GM21529 (cell line): Measurements from ENCODE around the gene ABCC1.
"Not testable (repeated sequence)": the region's sequence is repeated elsewhere in the genome, so short reads cannot be mapped to it uniquely, and the experiment has no call there.

Source experiments
- ATAC-seq: cut with Tn5 transposase; IDR thresholded peaks from one replicate; pipeline ENCODE4 v1.9.1; 2021; ENCODE audit not compliant: unreplicated experiment

The ABCC1 gene

DNA sequence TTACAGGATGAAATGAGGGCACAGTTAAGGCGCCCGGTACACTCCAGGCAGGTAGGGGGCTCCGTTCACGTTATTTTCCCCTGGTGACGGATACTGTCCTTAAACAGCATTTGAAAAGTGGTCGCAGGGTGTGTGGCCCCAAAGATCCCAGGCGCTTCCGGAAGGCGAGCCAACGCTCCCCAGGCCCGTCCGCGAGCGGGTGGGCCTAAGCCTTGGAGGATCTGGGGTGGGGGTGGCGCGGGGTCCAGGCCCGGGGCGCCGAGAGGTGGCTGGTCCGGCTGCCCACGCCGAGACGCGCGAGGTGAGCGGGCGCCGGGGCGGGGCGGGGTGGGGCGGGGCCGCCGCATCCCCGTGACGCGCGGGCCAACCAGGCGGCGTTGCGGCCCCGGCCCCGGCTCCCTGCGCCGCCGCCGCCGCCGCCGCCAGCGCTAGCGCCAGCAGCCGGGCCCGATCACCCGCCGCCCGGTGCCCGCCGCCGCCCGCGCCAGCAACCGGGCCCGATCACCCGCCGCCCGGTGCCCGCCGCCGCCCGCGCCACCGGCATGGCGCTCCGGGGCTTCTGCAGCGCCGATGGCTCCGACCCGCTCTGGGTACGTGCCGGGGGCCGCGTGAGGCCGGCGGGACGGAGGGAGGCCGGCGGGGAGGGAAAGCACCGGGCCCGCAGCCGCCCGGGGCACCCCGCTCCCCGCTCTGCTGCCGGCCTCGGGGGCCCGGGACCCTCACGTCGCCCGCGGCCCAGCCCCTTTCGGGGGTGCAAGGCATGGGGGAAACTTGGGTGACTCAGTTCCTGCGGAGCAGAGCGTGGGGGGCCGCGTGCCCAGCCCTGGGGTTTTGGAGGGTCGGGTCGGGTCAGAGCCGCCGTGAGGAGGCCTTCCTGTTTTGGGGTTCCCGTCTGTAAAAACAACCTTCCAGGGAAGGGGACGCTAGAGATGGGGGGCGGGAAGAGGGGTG is at the start of gene ABCC1:
ABCC1 (plus strand) TSS at position 407 of the 951 bp plus-strand sequence; CDS start at position 543, 136 bp downstream.
- peak; percentile 53 for ATAC-seq

DNA sequence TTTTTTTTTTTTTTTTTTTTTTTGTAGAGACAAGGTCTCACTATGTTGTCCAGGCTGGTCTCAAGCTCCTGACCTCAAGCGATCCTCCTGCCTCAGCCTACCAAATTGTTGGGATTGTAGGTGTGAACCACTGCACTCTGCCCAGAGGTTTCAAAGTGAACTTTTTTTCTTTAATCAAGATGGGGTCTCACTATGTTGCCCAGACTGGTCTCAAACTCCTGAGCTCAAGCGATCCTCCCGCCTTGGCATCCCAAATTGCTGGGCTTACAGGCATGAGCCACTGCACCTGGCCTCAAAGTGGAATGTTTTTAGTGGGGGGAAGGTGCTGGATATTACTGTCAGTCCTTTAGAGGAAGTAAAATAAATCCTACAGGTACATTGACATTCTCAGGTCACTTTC is 49.1 kb upstream of the ABCC1 start:
- no peak for ATAC-seq

DNA sequence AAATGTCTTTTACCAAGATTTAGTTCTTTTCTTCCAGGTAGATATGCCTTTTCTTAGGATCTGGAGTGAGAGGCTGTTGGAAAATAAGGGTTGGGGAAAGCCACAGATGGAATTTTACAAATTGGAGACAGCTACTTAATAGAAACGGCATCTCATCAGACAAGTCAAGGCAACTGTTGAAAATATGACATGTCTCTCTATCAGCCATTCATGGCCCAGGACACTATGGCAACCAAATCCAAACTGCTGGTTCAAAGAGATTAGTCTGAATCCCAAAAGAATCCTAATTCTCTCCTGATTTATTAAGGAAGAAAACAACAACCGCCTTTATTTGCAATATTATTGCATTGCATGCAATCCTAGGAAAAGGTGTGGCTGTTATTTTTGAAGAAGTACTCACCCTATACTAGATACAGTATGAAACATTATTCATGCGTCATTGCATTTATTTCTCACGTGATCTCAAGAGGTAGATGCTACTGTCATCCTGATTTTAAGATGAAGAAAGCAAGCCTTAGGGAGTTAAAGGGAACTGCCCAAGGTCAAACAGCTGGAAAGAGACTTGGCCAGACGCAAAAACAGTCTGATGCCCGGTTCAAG is 48.4 kb upstream of the ABCC1 start:
- no peak for ATAC-seq

DNA sequence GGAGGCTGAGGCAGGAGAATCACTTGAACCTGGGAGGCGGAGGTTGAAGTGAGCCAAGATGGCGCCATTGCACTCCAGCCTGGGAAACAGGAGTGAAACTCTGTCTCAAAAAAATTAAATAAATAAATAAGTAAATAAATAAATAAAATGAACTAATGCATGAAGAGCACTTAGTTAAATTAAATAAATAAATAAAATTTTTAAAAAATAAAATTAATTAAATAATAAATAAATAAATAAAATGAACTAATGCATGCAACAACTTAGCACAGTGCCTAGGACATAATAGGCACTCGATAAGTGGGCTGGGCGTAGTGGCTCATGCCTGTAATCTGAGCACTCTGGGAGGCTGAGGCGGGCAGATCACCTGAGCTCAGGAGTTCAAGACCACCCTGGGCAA is 45.5 kb upstream of the ABCC1 start:
- no peak for ATAC-seq

DNA sequence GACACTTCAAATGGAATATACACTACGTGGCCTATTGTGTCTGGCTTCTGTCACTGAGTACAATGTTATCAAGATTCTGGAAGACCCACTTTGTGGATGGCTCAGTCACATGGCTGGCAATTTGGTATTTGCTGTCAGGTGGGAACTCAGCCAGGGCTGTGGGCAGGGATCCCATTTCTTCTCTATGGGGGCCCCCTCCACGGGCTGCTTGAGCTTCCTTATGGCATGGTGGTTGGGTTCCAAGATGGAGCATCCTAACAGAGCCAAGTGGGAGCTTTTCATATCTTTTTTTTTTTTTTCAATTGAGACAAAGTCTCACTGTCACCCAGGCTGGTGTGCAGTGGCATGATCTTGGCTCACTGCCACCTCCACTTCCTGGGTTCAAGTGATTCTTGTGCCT is 43.0 kb upstream of the ABCC1 start:
- ATAC-seq = no peak

DNA sequence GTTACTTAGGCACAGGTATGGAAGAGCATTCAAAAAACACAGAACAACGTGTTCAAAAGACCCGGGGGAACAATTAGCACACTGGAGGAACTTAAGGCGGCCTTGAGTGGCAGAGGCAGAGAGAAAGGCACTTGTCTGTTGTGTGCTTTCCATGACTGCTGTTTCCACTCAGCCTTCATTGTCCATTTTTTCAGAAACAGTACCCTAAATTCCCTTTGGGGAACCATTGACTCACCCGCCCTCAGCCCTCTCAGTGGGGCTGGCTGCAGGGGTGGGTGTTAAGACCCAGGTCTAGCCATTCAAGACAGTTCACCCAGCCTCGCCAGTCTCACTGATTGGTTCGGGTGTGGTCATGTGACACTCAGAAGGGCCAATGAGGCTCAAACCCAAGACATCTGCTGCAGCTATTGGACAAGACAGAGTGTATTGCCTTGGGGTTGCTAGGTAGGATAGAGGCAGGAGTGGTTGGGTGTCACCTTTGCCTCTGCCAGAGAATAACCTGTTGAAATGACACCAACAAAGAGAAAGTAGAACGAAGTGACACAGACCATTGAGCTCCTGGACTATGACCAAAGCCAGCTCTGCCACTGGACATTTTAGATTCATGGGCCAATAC is 41.4 kb upstream of the ABCC1 start:
- peak; percentile 99 for ATAC-seq

DNA sequence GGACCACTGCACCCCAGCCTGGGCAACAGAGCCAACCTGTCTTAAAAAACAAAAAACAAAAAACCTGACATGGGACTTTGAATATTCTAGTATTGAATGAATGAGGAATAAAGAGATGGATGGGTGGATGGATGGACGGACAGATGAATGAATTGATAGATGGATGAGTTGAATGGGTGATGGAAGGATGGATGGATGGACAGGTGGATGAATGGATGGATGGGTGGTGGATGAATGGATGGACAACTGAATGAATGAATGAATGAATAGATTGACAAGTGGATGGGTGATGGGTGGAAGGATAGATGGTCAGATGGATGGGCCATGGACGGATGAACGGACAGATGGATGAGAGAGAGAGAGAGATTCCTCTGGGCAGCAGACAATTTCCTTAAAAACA is 38.2 kb upstream of the ABCC1 start:
- no peak for ATAC-seq

DNA sequence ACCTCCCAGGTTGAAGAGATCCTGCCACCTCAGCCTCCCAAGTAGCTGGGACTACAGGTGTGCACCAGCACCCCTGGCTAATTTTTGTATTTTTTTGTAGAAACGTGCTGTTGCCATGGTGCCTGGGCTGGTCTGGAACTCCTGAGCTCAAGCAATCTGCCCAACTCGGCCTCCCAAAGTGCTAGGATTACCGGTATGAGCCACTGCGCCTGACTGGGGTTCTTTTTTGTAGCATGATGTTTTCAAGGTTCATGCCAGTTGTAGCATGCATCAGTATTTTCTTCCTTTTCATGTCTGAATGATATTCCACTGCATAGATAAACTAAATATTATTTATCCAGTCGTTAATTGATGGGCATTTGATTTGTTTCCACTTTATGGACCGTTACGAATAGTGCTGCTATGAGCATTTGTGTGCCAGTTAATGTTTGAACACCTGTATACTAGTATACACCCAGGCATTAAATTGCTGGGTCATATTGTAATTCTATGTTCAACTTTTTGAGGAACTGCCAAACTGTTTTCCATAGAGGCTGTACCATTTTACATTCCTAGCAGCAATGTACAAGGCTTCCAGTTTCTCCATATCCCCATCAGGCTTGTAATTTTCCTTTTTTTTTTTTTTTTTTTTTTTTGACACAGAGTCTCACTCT is 36.2 kb upstream of the ABCC1 start:
- ATAC-seq = no peak

DNA sequence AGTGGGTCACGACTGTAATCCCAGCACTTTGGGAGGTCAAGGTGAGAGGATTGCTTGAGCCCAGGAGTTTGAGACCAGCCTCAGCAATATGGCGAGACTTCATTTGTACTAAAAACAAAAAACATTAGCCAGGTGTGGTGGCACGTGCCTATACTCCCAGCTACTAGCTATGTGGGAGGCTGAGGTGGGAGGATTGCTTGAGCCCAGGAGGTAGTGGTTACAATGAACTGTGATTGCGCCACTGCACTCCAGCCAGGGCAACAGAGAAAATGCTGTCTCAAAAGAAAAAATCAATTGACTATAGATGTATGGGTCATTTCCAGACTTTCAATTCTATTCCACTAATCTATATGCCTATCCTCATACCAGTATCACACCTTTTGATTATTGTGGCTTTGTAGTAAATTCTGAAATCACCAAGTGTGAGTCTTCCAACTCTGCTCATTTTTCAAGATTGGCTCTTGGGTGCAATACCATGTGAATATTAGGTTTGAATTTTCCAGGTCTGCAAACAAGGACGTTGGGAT is 33.8 kb upstream of the ABCC1 start:
- ATAC-seq = no peak

DNA sequence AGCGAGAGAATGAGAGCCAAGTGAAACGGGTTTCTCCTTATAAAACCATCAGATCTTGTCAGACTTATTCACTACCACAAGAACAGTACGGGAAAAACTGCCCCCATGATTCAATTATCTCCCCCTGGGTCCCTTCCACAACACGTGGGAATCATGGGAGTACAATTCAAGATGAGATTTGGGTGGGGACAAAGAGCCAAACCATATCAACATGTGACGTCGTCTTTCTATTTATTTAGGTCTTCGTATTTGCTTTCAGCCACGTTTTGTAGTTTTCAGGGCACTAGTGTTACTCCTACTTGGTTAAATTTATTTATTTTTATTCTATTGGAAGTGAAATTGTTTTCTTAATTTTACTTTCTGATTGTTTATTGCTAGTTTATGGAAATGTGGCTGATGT is 33.1 kb upstream of the ABCC1 start:
- ATAC-seq = no peak

DNA sequence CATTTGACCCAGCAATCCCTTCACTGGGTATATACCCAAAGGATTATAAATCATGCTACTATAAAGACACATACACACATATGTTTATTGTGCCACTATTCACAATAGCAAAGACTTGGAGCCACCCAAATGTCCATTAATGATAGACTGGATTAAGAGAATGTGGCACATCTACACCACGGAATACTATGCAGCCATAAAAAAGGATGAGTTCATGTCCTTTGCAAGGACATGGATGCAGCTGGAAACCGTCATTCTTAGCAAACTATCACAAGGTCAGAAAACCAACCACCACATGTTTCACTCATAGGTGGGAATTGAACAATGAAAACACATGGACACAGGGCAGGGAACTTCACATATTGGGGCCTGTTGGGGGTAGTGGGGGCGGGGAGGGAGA is 31.1 kb upstream of the ABCC1 start:
- ATAC-seq = not testable (repeated sequence)

DNA sequence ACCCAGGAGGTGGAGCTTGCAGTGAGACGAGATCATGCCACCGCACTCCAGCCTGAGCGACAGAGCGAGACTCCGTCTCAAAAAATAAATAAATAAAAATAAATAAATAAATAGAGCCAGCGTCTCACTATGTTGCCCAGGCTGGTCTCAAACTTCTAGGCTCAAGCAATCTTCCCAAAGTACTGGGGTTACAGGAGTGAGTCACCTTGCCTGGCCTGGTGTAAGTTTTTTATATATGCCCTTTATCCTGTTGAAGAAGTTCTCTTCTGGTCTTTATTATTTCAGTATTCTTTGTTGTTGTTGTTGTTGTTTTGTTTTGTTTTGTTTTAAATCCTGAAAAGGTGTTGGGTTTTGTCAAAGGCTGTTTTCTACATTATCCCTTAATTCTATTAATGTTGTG is 30.1 kb upstream of the ABCC1 start:
- no peak for ATAC-seq

DNA sequence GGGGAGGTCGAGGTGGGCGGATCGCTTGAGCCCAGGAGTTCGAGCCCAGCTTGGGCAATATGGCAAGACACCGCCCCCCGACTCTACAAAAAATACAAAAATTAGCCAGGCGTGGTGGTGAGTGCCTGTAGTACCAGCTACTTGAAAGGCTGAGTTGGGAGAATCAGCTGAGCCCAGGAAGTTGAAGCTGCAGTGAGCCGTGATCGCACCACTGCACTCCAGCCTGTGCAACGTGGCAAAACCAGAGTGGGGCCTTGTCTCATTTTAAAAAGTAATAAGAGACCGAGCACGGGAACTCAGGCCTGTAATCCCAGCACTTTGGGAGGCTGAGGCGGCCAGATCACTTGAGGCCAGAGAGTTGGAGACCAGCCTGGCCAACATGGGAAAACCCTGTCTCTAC is 24.4 kb upstream of the ABCC1 start:
- ATAC-seq = no peak

DNA sequence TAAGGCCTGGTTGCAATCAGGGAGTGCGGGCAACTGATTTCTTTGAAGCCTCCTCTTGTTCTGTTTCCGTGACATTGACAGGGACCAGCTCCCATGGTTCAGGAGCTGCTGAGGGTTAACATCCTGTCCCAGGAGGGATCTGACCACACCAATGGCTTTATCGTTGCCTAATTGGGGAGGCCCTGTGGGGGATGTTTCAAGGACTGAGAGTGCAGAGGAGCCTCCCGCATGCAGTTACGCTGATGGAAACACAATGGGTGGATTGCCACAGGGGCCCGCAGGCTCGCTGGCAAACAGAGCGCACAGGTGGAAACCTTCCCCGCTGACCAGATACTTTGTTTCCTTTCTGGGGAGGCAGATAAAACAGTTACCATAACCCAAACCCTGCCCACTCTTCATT is 23.8 kb upstream of the ABCC1 start:
- ATAC-seq = no peak

DNA sequence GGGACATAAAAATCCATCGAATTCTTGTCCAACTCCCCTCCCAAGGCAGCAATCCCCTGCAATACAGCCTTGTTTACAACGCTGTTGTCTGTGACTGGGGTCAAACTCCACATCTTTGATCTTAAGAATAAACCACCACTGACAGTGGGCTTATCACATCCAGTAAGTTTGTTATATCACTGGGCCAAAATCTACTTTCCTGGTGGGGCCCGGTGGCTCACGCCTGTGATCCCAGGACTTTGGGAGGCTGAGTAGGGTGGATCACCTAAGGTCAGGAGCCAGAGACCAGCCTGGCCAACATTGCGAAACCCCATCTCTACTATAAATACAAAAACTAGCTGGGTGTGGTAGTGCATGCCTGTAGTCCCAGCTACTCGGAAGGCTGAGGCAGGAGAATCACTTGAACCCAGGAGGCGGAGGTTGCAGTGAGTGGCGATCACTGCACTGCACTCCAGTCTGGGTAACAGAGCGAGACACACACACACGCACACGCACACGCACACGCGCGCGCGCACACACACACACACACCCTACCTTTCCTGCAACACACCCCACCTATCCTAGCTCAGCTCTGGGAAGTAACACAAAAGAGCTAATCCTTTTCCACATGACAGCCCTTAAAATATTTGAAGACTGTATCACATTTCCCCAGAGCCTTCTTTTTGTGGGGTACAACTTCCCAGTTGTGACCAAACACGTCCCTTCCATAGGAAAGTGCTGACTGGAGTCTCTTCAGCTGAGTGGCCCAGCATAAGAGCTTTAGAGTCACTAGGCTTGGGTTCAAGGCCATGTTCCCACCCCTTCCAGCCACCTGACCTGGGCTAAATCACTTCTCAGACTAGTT is 20.9 kb upstream of the ABCC1 start:
- no peak for ATAC-seq

DNA sequence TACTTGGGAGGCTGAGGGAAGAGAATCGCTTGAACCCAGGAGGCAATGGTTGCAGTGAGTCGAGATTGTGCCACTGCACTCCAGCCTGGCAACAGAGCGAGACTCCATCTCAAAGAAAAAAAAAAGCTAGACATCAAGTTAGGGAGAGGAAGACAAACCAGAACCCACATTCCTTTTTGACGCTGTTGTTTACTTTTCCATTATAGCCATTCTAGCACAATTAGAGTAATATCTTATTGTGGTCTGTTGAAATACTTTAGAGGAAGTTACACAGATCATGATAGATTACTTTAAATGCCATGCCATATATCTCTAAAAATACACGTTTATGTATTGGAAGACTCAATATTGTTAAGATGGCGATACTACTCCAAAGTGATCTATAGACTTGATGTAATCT is 16.5 kb upstream of the ABCC1 start:
- ATAC-seq = no peak

DNA sequence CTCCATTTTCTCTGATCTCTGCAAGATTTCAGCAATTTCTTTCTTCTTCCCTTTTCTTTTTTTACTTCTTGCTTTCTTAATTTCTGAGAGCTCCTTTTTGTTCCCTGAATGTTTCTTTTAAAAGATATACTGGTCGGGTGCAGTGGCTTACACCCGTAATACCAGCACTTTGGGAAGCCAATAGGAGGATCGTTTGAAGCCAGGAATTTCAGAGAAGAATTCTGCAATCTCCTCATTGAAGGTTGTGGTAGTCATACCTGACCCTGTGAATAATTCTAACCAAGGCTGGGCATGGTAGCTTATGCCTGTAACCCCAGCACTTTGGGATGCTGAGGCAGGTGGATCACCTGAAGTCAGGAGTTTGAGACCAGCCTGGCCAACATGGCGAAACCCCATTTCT is 15.6 kb upstream of the ABCC1 start:
- no peak for ATAC-seq

DNA sequence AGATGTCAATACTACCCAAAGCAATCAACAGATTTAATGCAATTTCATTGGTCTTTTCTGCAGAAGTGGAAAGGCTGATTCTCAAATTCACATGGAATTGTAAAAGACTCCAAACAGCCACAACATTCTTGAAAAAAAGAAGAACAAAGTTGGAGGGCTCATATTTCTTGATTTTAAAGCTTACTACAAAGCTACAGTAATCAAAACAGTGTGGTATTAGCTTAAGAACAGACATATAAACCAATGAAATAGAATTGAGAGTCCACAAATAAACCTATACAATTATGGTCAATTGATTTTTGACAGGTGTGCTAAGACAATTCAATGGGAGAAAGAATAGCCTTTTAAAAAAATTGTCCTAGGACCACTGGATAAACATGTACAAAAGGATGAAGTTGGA is 14.4 kb upstream of the ABCC1 start:
- no peak for ATAC-seq

DNA sequence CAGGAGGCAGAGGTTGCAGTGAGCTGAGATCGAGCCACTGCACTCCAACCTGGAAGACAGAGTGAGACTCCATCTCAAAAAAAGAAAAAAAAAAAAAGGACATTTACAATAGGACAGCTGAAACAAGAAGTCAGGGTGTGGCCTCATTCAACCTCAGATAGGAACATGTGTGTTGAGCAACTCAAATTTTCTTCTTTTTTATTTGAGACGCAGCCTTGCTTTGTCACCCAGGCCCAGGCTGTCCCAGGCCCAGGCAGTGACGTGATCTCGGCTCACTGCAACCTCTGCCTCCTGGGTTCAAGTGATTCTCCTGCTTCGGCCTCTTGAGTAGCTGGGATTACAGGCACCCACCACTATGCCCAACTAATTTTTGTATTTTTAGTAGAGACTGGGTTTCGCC is 12.6 kb upstream of the ABCC1 start:
- not testable (repeated sequence) for ATAC-seq

DNA sequence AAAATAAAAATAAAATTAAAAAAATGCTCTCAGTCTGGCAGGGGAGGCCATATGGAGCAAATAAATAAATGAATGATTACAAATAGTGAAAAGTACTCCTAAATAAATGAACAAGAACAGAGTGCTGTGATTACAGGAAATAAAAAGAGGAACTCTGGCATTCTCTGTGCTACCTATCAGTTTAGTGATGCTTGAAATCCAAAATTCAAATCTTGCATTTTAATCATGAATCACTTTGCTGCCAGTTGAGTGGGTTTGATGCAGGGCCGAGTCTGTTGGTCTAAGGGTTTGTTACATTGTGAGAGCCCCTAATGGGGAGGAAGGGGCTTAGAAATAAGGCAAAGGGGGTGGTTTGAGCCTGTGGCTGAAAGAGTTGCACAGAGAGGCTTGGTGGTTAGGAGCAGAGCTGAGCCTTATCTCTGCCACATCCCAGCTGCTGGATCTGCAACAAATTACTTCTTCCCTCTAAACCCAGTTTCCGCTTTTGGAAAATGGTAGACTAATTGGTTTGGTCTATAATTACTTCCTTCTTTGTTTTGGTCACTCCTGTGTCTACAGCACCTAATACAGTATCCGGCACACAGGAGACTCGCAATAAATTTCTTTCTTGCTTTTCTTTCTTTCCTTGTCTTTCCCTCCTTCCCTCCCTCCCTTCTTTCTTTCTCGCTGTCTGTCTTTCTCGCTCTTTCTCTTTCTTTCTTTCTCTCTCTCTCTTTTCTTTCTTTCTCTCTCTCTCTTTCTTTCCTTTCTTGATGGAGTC is 6.3 kb upstream of the ABCC1 start:
- no peak for ATAC-seq
